ENCODE results near the gene PRR23C. TPM values are rescaled to one million over a fixed set of nuclear protein-coding genes. Genes with fewer than 3 reads are reported as not detected.
"Not testable (repeated sequence)": the region's sequence is repeated elsewhere in the genome, so short reads cannot be mapped to it uniquely, and the experiment has no call there.

Gene PRR23C
- not detected for total RNA-seq

DNA sequence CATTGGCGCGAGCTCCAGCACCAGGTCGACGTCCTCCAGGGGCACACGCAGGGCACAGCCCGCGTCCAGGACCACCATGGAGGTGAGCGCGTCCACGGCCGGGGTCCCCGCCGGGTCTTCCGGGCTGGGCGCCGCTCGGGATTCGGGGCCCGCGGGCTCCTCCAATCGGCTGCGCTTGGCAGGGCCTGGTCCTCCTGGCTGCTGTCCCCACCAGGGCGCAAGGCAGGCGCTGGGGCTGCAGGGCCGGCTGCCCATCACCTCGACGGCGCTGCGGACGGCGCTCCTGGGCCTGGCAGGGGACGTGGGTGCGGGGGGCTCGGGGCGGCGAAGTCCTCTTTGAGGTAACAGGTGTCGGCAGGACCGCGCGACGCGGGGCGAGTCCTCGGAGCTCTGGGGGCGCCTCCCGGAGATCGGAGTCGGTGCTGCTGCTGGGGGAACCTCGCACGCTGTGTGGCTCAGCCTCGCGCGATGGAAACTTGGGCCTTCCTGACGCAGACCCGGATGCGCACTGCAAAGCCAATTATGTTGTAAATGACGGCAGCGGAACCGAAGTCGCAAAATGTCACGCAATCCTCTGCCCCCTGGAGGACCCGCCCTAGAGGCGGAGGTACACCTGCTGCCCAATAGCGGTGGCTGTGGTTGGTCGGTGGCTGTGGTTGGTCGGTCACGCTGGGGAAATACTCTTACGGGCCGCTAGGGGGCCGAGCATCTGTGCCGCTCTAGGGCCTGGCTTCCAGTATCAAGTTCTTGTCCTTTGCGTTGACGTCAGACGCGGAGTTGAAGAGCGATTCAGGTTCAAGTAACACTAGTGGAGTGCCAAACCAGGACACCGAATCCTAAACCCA, at the start of gene PRR23C:
Gene PRR23C, minus strand, starts transcription at position 527 of the 845 bp plus-strand sequence. Its CDS starts 272 bp downstream, at position 255.
- ATAC-seq = no peak
- no peak for DNase-seq (ENCODE audit: low spot score)

DNA sequence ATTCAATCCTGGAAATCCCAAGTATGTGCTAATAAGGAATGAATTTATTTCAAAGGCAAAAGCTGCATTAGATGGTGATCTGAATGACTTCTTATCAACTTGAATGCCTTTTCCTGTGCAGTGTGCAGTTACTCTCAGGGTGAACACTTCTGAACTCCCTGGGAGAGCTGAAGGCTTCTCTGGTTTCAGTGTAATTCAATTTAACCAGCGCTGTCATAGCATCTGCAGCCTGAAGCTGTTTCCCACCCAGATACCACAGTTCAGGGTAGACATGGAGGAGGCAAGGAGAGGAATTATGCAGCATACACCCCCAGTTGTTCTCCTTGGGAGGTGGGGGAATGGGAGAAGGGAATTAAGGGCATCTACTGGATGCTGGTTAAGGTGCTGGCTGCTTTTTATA, 49.1 kb upstream of the PRR23C start:
- intact Hi-C loops (cut with DNase I) = no loop called here
- DNase-seq (ENCODE audit: low spot score) = no peak
- ATAC-seq = no peak

More for the DNA sequence above, at the start of gene PRR23C:
- intact Hi-C loops (cut with DNase I) = no loop called here

DNA sequence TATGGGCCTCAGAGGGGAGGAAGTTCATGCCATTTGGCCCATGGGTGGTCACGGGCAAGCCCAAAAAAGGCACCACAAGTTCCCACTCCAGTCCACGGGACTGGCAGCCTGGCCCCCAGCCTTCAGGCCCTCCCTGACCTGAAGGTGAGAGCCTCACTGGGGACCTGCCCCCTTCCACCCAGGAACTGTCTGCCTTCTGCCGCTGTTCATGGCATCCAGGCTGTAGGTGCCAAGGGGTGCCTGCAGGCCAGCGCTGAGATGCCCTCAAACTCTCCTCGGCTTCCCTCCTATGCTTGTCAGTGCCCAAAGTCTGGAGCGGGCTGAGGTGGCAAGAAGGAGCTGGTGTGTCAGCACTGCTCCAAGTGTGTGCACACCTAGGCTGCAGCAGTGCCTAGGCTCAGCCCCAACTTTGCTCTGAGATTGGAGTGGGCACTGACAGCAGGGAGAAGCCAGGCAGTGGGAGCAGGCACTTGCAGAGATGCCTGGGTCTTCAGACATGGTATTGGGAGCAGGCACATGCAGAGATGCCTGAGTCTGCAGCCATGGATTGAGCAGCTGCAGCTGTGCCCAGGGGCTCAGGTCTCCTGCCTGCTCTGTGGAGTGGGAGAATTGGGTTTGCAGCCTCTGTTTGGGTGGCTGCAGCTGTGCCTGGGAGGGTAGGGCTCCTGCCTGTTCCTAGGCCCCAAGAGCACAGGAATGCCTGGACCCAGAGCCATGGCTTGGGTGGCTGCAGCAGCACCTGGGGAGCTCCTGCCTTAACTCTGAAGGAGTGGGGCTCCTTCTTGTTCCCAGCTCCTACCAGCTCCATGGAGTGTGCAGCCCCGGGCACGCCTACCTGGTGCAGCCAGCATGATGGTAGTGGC, 44.0 kb upstream of the PRR23C start:
- ATAC-seq (no peak), DNase-seq (ENCODE audit: low spot score) (no peak)
- intact Hi-C loops (cut with DNase I) = no loop called here

DNA sequence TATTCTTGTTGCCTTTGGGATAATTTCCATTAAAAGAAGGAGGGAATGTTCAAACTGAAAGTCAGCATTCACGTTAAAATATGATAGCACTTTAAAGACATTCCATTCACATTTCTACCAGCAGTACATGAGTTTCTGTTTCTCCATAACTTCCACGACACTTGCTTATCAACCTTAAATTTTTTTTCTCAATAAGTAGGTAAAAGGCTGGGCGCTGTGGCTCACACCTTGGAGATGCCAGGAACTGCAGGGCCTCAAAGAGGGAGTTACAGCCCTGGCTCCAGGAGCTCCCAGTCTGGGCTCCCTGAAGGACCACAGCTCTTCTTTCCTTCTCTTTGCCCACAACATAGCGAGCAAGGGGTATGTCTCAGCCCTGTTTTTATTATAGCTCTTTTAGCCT, 42.9 kb upstream of the PRR23C start:
- intact Hi-C loops (cut with DNase I) = no loop called here
- ATAC-seq (no peak), DNase-seq (ENCODE audit: low spot score) (no peak)

DNA sequence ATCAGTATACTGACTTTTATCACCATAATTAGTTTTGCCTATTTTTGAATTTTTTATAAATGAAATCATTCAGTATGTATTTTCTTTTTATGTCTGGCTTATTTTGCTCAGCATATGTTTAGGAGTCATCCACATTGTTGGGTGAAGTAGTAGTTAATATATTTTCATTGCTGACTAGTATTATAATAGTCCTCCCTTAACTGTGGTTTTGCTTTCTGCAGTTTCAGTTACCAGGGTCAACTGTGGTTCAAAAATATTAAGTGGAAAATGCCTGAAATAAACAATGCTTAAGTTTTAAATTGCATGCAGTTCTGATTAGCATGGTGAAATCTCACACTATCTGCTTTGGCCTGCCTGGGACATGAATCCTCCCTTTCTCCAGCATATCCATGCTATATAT, 39.5 kb upstream of the PRR23C start:
- intact Hi-C loops (cut with DNase I) = no loop called here
- DNase-seq (ENCODE audit: low spot score) = no peak
- no peak for ATAC-seq

DNA sequence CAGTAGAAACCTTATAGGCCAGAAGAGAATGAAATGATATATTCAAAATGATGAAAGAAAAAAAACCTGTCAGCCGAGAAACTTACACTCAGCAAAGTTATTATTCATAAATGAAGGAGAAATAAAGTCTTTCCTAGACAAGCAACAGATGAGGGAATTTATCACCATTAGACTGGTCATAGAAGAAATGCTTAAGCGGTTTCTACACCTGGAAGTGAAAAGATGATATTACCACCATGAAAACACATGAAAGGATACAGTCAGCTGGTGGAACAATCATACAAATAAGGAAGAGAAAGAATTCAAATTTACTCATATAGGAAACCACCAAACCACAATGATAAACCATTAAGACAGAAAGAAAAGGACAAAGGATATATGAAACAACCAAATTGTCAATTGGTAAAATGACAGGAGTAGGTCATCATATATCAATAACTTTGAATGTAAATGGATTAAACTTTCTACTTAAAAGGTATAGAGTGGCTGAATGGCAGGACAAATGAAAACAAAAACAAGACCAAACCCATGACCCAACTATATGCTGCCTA, 29.9 kb upstream of the PRR23C start:
- ATAC-seq = no peak
- DNase-seq (ENCODE audit: low spot score) = no peak
- intact Hi-C loops (cut with DNase I) = no loop called here

DNA sequence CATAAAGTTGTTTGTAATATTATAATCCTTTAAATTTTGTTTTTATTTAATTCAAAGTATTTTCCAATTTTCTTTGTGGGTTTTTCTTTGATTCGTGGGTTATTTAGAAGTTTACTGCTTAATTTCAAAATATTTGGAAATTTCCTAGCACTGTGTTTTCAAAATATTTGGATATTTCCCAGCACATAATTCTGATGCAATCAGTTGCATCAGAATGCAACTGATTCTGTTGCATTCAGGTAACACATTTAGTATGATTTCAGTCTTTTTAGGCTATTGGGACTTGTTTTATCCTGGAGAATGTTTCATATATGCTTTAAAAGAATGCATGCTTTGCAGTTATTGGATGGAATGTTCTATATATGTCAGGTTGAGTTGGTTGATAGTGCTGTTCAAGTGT, 18.2 kb upstream of the PRR23C start:
- ATAC-seq = no peak
- intact Hi-C loops (cut with DNase I) = no loop called here
- no peak for DNase-seq (ENCODE audit: low spot score)

DNA sequence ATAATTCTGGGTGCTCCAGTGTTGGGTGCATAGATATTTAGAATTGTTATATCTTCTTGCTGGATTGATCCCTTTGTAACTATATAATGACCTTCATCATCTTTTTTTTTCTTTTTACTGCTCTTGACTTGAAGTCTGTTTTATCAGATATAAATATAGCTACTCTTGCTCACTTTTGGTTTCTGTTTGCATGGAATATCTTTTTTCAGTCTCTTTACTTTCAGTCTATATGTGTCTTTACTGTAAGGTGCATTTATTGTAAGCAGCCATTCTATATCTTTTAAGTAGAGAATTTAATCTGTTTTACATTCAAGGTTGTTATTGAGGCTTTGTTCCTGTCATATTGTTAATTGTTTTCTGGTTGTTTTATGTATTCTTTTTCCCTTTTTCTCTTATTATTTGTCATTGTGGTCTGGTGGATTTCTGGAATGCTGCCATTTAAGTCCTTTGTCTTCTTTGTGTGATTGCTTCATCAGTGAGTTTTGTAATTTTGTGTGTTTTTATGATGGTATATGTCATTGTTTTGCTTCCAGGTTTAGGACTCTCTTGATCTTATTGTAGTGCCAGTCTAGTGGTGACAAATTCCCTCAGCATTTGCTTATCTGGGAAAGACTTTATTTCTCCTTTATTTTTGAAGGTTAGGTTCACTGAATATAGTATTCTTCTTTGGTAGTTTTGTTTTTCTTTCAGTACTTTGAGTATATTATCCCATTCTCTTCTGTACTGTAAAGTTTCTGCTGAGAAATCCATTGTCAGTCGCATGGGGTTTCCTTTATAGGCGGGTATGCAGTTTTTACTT, 8.3 kb upstream of the PRR23C start:
- no peak for DNase-seq (ENCODE audit: low spot score)
- no peak for ATAC-seq
- intact Hi-C loops (cut with DNase I) = no loop called here

DNA sequence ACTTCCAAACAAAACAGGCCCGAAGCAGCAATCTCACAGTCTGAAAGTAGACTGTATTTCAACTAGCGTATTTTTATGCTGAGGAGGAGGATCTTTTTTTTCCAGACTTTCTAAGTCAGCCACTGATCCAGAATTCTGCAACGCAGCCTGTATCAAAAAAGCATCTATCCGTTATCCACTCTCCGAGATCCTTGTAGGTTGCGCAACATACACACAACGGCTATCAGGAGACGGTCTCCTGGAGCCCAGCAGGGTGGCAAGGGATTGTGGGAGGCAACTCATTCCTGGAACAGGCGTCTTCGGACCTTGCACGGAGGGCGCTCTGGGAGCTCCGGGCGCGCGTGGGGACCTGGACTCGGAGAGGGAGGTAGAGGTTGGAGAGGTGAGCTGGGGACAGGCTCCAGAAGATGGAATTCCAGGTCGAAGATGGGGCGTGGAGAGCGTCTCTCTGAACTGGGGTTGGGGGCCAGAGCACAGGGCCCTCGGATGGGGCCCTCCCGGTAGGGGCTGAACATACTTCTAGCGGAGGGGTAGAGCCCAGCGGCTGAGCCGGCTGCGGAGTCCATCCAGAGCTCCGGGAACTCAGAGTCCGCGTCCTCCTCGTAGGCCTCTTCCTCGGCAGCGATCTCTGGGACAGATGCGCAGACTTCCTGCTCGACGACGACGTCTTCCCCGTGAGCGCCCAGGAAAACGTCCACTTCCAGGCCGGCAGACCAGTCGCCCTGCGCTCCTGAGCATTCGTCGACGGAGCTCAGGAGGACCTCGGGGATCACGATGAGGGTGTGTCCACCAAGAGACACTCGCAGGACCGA, 932 bp downstream of the PRR23C start:
- no peak for ATAC-seq

DNA sequence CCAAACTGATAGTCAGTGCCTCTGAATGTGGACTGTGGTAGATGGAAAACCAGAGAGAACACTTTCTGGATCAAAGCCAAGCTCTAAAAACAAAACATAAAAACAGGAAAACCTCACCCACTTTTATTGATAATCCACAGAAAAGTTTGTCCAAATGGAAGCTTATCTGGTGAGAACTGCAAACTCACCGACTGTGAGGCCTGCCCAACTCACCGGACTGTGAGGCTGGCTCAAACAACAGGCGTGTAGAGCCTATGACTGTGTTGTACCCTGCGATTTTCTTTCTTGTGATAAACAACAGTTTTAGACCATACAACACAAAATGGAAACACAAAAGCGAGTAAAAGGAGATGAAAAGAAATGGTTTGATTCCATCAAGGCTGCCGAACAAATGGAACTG, 7.2 kb downstream of the PRR23C start:
- intact Hi-C loops (cut with DNase I) = no loop called here
- DNase-seq (ENCODE audit: low spot score) = no peak
- ATAC-seq = no peak

More for the DNA sequence above, 932 bp downstream of the PRR23C start:
- intact Hi-C loops (cut with DNase I) = no loop called here
- DNase-seq (ENCODE audit: low spot score) = no peak

DNA sequence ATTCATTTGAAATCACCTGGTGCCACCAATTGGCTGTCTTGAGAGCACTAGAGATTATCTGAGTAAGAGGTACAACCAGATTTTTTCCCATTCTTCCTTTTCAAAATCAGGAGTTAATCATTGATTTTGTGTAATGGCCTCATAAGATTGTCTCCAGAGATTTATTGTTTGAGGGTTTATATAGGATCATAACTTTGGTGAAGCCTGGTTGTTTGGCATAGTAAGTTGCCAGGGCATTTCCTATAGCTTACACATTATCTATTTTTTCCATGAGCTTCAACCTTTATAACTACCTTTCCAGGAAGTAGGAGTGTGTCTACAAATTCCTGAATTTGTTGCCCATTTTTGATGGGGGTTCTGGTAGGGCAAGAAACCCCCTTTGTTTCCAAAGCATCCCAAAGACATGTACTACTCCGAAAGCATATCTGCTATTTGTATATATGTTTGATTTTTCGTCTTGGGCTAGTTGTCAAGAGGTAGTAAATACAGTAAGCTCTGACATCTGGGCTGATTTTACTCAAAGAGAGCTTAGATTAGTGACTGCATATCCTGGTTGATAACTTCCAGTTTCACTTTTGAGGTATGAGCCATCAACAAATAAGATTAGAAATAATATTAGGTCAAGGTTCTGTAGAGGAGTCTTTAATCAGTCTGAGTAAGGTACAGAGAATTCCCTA, 12.2 kb downstream of the PRR23C start:
- ATAC-seq = no peak
- no peak for DNase-seq (ENCODE audit: low spot score)
- intact Hi-C loops (cut with DNase I) = no loop called here

DNA sequence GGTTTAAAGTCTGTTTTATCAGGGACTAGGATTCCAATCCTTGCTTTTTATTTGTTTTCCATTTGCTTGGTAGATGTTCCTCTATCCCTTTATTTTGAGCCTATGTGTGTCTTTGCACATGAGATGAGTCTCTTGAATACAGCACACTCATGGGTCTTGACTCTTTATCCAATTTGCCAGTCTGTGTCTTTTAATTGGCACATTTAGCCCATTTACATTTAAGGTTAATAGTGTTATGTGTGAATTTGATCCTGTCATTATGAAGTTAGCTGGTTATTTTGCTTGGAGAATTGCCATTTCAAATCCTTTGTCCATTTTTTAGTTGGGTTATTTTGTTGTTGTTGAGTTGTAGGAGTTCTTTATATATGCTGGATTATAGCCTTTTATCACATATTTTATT, 14.1 kb downstream of the PRR23C start:
- DNase-seq (ENCODE audit: low spot score); ATAC-seq; intact Hi-C loops (cut with DNase I): not testable (repeated sequence)

DNA sequence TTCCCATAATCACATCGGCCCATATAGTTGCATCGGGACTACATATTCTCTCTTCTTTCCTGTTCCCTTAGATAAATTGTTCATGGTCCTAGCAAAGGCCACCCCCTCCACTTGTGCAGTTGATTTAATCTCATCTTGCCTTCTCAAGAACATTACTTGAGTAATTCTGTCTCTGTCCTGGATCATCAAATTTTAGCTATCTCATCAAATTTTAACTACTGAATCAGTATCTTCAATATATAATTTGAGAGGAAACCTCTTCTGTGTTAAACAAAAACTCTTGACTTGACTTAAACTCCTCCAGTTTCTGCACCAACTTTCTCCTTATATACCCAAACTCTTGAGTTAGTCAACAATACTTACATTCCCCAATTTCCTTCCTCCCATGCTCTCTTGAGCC, 19.7 kb downstream of the PRR23C start:
- no peak for ATAC-seq
- intact Hi-C loops (cut with DNase I) = no loop called here
- no peak for DNase-seq (ENCODE audit: low spot score)

DNA sequence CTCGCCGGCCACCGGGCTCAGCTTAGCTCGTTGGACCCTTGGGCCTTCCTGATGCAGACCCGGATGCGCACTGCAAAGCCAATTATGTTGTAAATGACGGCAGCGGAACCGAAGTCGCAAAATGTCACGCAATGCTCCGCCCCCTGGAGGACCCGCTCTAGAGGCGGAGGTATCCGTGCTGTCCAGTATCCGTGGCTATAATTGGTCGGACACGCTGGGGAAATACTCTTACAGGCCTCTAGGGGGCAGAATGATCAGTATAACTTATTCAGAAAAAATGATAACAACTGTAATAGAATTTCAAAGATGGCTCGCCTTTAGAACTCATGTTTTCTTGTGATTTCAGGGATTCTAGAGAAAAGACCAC, 23.8 kb downstream of the PRR23C start, which contains the start of gene PRR23B:
Gene PRR23B, minus strand, starts transcription at position 59 of the 367 bp plus-strand sequence. CDS start 265 bp downstream, outside the sequence.
- ATAC-seq (no peak), DNase-seq (ENCODE audit: low spot score) (no peak)
- intact Hi-C loops (cut with DNase I) = no loop called here

DNA sequence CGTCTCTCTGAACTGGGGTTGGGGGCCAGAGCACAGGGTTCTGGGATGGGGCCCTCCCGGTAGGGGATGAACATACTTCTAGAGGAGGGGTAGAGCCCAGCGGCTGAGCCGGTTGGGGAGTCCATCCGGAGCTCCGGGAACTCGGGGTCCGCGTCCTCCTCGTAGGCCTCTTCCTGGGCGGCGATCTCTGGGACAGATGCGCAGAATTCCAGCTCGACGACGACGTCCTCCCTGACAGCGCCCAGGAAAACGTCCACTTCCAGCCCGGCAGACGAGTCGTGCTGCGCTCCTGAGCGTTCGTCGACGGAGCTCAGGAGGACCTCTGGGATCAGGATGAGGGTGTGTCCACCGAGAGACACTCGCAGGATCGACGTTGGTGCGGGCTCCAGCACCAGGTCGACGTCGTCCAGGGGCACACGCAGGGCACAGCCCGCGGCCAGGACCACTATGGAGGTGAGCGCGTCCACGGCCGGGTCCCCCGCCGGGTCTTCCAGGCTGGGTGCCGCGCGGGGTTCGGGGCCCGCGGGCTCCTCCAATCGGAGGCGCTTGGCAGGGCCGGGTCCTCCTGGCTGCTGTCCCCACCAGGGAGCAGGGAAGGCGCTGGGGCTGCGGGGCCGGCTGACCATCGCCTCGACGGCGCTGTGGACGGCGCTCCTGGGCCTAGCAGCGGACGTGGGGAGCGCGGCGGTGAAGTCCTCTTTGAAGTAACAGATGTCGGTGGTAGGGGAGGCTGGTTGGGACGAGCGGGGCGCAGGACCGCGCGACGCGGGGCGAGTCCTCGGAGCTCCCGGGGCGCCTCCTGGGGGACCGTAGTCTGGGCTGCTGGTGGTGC, 24.4 kb downstream of the PRR23C start:
- ATAC-seq = no peak
- intact Hi-C loops (cut with DNase I) = no loop called here
- no peak for DNase-seq (ENCODE audit: low spot score)

DNA sequence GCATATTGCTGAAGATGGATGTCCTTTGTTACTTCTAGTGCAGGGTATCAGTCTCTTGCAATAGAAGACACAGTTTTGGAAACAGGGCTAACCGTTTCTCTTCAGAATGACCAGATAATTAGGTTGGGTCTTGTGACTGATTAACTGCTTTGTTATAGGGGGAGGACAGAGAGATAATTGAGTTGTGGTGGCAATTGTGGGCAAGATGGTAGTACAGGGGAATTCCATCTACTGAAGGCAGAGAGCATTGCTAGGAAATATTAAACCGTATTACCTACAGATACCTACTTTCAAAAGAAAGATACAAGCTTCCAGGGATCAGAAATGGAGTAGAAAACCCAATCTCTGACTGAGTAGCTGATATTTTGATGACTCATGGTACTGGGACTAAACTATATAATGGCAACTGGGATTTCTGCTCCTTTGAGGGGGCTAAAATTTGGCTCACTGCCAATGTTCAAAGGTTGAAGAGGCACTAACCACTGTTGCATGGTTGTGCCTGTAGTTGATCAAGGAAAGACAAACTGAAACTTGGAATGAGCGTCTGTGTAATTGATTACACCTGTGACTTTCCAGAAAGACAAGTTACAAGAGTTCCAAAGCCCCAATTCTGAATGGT, 28.2 kb downstream of the PRR23C start:
- no peak for ATAC-seq
- intact Hi-C loops (cut with DNase I) = no loop called here
- no peak for DNase-seq (ENCODE audit: low spot score)

Data from sciatic nerve (tissue), 2 donors.